Measurements from ENCODE around the gene HMOX2.

The HMOX2 gene

GRCh38 chr16:4550591-4550990 lies 74.4 kb downstream of the HMOX2 start:
- H4K20me1 ChIP-seq (ENCODE audit: insufficient read depth, low read length): no peaks in the 10 kb centered on the region
- H2AFZ ChIP-seq (ENCODE audit: low read depth, low read length): no peak overlapping the region
- no peak overlapping the region for H3K4me3 ChIP-seq (ENCODE audit: low read length)
- peaks cover 12% of the 10 kb centered on the region for H3K27me3 ChIP-seq (ENCODE audit: low read depth, low read length)
- no peaks in the 10 kb centered on the region for H3K9me3 ChIP-seq (ENCODE audit: insufficient read depth, low read length)
- no peaks in the 10 kb centered on the region for H3K79me2 ChIP-seq (ENCODE audit: low read length)
- H3K36me3 ChIP-seq (replicated peaks; ENCODE audit: low read depth, low read length): no peaks in the 10 kb centered on the region
- no peak for TF ChIP-seq EZH2phosphoT487 (IDR thresholded peaks at IDR 0.05; ENCODE audit: low read depth)
- no peak for TF ChIP-seq CTCF (IDR thresholded peaks at IDR 0.05; ENCODE audit: low read depth, low read length)
- H3K9ac ChIP-seq (ENCODE audit: low read length): no peak overlapping the region
- peaks cover 4% of the 10 kb centered on the region; the same call in 1 of the 2 replicates for H3K4me1 ChIP-seq (ENCODE audit: low read length)
- no peak overlapping the region for H3K4me2 ChIP-seq (ENCODE audit: low read length)
- H3K27ac ChIP-seq (ENCODE audit: low read length): no peak overlapping the region

- H3K4me2 ChIP-seq (ENCODE audit: low read length): no peak overlapping the region
- H3K36me3 ChIP-seq (replicated peaks; ENCODE audit: low read depth, low read length): no peaks in the 10 kb centered on the region
- TF ChIP-seq CTCF (IDR thresholded peaks at IDR 0.05; ENCODE audit: low read depth, low read length): no peak
- no peak for TF ChIP-seq EZH2phosphoT487 (IDR thresholded peaks at IDR 0.05; ENCODE audit: low read depth)
- peaks cover 4% of the 10 kb centered on the region; the same call in 1 of the 2 replicates for H3K4me1 ChIP-seq (ENCODE audit: low read length)
- no peak overlapping the region for H3K27ac ChIP-seq (ENCODE audit: low read length)
- no peak overlapping the region for H3K9ac ChIP-seq (ENCODE audit: low read length)
- H3K4me3 ChIP-seq (ENCODE audit: low read length): no peak overlapping the region
- H3K9me3 ChIP-seq (ENCODE audit: insufficient read depth, low read length): no peaks in the 10 kb centered on the region
- no peaks in the 10 kb centered on the region for H4K20me1 ChIP-seq (ENCODE audit: insufficient read depth, low read length)
- no peaks in the 10 kb centered on the region for H3K79me2 ChIP-seq (ENCODE audit: low read length)
- H2AFZ ChIP-seq (ENCODE audit: low read depth, low read length): no peak overlapping the region
- H3K27me3 ChIP-seq (ENCODE audit: low read depth, low read length): peaks cover 12% of the 10 kb centered on the region
These were observed 76.3 kb downstream of the HMOX2 start for GRCh38 chr16:4552541-4552940.

- TF ChIP-seq EZH2phosphoT487 (IDR thresholded peaks at IDR 0.05; ENCODE audit: low read depth): no peak
- no peak for TF ChIP-seq CTCF (IDR thresholded peaks at IDR 0.05; ENCODE audit: low read depth, low read length)
- no peak within 1 kb of the TSS for H3K27ac ChIP-seq (ENCODE audit: low read length)
- no peaks in the 10 kb centered on the region for H3K79me2 ChIP-seq (ENCODE audit: low read length)
These were observed 79.9 kb downstream of the HMOX2 start, which contains the start of gene C16orf96 for GRCh38 chr16:4556112-4556511. Gene C16orf96, plus strand, starts transcription at chr16:4556340. Its CDS starts 150 bp downstream, at chr16:4556490.

GRCh38 chr16:4556580-4556979 lies 80.4 kb downstream of the HMOX2 start:
- no peaks in the 10 kb centered on the region for H3K4me1 ChIP-seq (ENCODE audit: low read length)
- H3K79me2 ChIP-seq (ENCODE audit: low read length): no peaks in the 10 kb centered on the region
- H3K4me3 ChIP-seq (ENCODE audit: low read length): no peak overlapping the region
- no peaks in the 10 kb centered on the region for H3K36me3 ChIP-seq (replicated peaks; ENCODE audit: low read depth, low read length)
- 0 out of 2 replicates have a peak, but pooled peaks cover 3% of the 10 kb centered on the region for H3K27me3 ChIP-seq (ENCODE audit: low read depth, low read length)
- H3K9me3 ChIP-seq (ENCODE audit: insufficient read depth, low read length): no peaks in the 10 kb centered on the region
- H3K27ac ChIP-seq (ENCODE audit: low read length): no peak overlapping the region
- no peak overlapping the region for H3K4me2 ChIP-seq (ENCODE audit: low read length)
- no peak overlapping the region for H3K9ac ChIP-seq (ENCODE audit: low read length)
- no peak for TF ChIP-seq EZH2phosphoT487 (IDR thresholded peaks at IDR 0.05; ENCODE audit: low read depth)
- no peak for TF ChIP-seq CTCF (IDR thresholded peaks at IDR 0.05; ENCODE audit: low read depth, low read length)
- no peak overlapping the region for H2AFZ ChIP-seq (ENCODE audit: low read depth, low read length)
- H4K20me1 ChIP-seq (ENCODE audit: insufficient read depth, low read length): no peaks in the 10 kb centered on the region

More at GRCh38 chr16:4556112-4556511, 79.9 kb downstream of the HMOX2 start, which contains the start of gene C16orf96:
- H3K36me3 ChIP-seq (replicated peaks; ENCODE audit: low read depth, low read length): no peaks in the 10 kb centered on the region
- no peak within 1 kb of the TSS for H2AFZ ChIP-seq (ENCODE audit: low read depth, low read length)
- H3K27me3 ChIP-seq (ENCODE audit: low read depth, low read length): 0 out of 2 replicates have a peak, but pooled peaks cover 3% of the 10 kb centered on the region
- H3K9ac ChIP-seq (ENCODE audit: low read length): no peak within 1 kb of the TSS
- no peak within 1 kb of the TSS for H3K4me3 ChIP-seq (ENCODE audit: low read length)
- no peak within 1 kb of the TSS for H3K4me2 ChIP-seq (ENCODE audit: low read length)
- H4K20me1 ChIP-seq (ENCODE audit: insufficient read depth, low read length): no peaks in the 10 kb centered on the region
- H3K9me3 ChIP-seq (ENCODE audit: insufficient read depth, low read length): no peaks in the 10 kb centered on the region
- H3K4me1 ChIP-seq (ENCODE audit: low read length): no peaks in the 10 kb centered on the region

Measured in OCI-LY3 (cell line).